ENCODE measurements around the gene KCND2.

The KCND2 gene

DNA sequence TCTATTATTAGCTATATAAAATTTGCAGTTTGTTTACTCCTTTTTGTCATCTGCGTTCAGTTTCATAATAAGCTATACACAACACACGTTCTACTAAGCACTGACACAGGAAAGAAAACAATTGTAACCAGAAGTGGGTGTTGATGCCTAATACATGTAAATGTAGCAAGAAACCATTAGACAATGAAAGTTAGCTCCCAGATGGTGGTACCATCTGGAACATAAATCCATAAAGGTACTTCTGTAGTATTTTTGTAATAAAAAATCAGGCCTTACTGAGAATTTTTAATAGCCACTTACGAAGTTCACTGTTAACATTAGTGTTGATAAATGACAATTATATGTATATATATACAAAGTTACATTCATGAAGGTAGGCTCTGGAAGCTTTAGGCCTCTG is 194.7 kb downstream of the KCND2 start:
- DNase-seq (ENCODE audit: low read depth) = no peak
- TF ChIP-seq, protein P1, sequence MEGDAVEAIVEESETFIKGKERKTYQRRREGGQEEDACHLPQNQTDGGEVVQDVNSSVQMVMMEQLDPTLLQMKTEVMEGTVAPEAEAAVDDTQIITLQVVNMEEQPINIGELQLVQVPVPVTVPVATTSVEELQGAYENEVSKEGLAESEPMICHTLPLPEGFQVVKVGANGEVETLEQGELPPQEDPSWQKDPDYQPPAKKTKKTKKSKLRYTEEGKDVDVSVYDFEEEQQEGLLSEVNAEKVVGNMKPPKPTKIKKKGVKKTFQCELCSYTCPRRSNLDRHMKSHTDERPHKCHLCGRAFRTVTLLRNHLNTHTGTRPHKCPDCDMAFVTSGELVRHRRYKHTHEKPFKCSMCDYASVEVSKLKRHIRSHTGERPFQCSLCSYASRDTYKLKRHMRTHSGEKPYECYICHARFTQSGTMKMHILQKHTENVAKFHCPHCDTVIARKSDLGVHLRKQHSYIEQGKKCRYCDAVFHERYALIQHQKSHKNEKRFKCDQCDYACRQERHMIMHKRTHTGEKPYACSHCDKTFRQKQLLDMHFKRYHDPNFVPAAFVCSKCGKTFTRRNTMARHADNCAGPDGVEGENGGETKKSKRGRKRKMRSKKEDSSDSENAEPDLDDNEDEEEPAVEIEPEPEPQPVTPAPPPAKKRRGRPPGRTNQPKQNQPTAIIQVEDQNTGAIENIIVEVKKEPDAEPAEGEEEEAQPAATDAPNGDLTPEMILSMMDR (IDR thresholded peaks at IDR 0.05; ENCODE audit: insufficient read depth, low read depth, low read length, missing control alignments) = no peak
- no peak overlapping the region for H3K4me3 ChIP-seq (ENCODE audit: low read depth, low read length)

DNA sequence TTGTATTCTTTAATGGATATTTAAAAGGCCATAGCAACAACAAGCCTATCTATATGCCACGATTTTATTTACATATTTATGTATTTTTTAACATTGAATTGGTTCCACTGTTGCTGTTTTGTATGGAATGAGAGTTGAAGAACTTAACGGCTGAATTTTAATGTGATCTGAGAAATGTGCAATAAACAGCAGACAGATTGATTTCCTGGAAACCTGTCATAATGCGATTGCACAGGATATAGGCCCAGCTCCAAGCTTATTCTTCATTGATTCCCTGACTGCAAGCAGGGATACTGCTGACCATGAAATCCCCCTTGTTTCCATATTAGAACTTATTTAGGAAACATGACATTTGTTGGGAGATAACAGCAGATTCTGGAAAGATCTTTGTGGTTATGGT is 195.6 kb downstream of the KCND2 start:
- no peak overlapping the region for H3K4me3 ChIP-seq (ENCODE audit: low read depth, low read length)
- DNase-seq (ENCODE audit: low read depth) = no peak
- TF ChIP-seq, protein P1 (IDR thresholded peaks at IDR 0.05; ENCODE audit: insufficient read depth, low read depth, low read length, missing control alignments) = no peak

DNA sequence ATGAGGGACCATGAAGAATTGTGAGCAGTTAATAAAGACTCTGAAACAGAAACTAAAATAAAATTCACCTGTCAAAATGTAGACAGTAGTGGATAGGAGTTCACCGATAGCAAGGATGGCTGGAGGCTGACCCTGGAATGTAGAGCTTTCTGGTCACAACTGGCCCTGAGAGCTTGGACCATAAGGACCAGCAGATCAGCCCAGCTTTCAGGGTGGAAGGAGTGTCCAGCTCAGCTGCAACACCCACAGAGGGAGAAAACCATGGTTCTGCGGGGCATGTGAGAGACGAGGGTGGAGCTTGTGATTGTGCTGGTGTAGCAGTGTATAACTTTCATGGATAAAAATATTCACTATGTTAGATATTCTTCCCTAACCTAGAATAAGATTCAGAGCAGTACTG is 199.9 kb downstream of the KCND2 start:
- DNase-seq (ENCODE audit: low read depth) = no peak
- TF ChIP-seq, protein P1 (IDR thresholded peaks at IDR 0.05; ENCODE audit: insufficient read depth, low read depth, low read length, missing control alignments) = no peak
- no peak overlapping the region for H3K4me3 ChIP-seq (ENCODE audit: low read depth, low read length)

DNA sequence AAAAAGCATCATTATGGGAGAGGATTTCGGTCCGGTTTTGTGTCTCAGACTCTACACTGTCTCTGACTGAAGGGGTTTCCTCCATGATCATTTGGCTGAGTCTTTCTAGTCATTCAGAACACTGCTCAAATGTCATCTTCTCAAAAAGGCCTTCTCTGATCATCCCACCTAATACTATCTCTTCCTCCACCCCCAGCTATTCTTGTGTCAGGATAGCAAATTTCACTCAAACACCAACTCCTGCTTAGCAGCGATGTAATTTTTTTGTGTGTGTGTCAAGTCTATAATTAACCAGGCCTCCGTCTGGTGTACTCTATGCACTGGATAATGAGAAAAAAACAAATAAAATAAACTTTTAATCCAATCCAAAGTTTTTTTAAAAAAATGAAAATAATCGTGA is 200.4 kb downstream of the KCND2 start:
- TF ChIP-seq, protein P1 (IDR thresholded peaks at IDR 0.05; ENCODE audit: insufficient read depth, low read depth, low read length, missing control alignments) = no peak
- no peak for DNase-seq (ENCODE audit: low read depth)
- no peak overlapping the region for H3K4me3 ChIP-seq (ENCODE audit: low read depth, low read length)

DNA sequence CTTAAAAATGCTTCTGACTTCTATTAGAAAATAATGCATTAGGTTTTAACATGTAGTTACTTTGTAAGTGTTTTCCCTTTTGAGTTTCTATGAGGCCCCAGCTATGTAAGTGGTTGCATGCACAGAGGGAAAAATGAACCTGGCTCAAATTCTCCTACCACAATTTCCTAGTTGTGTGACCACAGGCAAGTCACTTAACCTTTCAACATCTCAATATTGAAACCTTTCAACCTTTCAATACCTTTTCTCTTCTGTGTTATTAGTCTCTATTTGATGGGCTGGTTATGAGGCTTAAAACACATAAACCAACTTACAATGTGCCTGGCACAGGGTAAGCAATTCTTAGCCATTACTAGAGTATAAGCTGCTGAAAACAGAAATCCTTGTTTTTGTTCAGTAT is 203.0 kb downstream of the KCND2 start:
- peak; percentile 68 for DNase-seq (ENCODE audit: low read depth)
- no peak overlapping the region for H3K4me3 ChIP-seq (ENCODE audit: low read depth, low read length)
- TF ChIP-seq, protein P1 (IDR thresholded peaks at IDR 0.05; ENCODE audit: insufficient read depth, low read depth, low read length, missing control alignments) = no peak

DNA sequence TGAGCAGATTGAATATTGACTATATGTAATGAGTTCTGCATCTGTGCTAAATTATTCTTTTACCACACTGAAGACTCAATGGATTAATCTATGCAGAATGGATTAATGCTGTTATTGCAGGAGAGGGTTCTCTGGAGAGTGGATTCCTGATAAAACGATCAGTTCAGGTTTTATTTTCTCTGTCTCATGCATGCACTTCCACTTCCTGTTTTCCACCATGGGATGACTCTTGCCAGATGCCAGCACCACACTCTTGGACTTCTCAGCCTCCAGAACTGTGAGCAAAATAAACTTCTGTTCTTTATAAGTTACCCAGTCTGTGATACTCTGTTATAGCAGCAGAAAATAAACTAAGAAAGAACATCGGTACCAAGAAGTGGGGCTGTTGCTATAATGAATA is 207.5 kb downstream of the KCND2 start:
- TF ChIP-seq, protein P1 (IDR thresholded peaks at IDR 0.05; ENCODE audit: insufficient read depth, low read depth, low read length, missing control alignments) = no peak
- no peak overlapping the region for H3K4me3 ChIP-seq (ENCODE audit: low read depth, low read length)
- DNase-seq (ENCODE audit: low read depth) = no peak

DNA sequence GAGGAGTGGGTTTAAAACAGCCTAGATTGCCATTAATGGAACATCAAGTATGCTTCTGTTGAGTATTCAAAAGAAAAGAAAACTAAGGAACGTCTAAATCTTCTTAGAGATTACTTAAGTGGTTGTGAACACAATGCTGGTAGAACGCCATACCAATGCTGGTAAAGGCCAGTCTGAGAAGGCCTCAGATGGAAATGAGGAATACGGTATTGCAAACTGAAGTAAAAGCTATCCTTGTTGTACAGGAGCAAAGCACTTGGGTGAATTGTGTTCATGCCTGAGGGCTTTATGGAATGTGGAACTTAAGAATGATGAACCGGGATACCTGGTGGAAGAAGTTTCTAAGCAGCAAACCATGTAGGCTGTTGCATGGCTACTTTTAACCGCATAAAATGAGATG is 208.0 kb downstream of the KCND2 start:
- DNase-seq (ENCODE audit: low read depth) = no peak
- H3K4me3 ChIP-seq (ENCODE audit: low read depth, low read length) = no peak overlapping the region
- TF ChIP-seq, protein P1 (IDR thresholded peaks at IDR 0.05; ENCODE audit: insufficient read depth, low read depth, low read length, missing control alignments) = no peak
